HG03060 (cell line): ENCODE results near the gene LTBP2.

Source experiments
- ATAC-seq: cut with Tn5 transposase; IDR thresholded peaks from one replicate; pipeline ENCODE4 v1.9.1; 2021; ENCODE audit warnings: low read depth, moderate number of reproducible peaks; ENCODE audit not compliant: unreplicated experiment

LTBP2 gene

DNA sequence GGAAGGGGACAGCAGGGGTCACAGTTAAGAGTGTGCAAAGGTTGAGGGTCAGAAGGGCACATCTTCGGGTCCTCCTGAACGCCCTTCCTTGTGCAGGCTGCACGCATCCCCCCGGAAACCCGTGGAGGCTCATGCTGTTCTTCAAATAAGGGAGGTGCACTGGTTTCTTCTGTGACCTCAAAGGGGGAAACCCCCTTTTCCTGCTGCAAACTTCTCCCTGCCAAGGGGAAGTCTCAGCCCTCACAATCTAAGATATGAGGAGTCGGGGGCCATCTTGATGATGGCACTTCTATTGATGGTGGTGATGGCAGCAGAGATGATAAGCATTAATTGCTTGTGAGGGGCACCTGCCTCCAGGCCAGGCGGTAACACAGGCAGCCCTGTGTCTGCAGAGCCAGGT lies 78.5 kb downstream of the LTBP2 start:
- no peak for ATAC-seq

DNA sequence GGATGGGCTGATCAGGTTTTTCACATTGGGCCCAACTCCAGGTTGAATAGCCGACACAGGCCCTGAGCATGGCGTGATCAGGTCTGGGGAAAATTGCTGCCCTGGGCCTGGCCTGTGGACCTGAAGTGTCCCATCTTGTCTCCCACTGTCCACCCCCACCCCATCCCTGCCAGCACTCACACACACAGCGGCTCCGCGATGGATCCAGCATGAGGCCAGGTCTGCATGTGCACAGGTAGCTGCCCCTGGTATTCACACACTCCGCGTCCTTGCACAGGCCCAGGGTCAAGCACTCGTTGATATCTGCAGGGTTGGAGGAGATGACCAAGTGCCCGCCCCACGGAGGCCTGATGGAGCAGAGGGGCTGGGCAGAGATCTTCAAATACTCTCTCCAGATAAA lies 79.8 kb downstream of the LTBP2 start:
- ATAC-seq = no peak

DNA sequence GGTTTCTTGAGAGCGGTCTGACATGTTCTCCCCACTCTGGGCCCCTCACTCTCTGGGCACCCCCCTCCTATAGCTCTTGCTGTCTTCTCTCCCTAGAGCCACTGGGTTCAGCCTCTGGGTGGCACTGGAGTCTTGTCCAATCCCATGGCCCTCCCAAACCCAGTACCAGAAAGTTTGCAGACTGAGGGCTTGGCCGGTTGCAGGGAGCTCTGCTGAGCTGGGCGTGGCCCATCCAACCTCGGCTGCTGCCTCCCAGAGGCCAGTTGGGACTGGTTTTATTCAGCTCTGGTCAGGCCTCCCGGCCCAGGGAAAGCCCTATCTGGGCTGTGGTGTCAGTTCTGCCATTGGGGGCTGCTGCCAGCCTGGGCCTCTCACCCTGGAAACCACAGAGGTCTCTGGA lies 80.6 kb downstream of the LTBP2 start:
- ATAC-seq = no peak

DNA sequence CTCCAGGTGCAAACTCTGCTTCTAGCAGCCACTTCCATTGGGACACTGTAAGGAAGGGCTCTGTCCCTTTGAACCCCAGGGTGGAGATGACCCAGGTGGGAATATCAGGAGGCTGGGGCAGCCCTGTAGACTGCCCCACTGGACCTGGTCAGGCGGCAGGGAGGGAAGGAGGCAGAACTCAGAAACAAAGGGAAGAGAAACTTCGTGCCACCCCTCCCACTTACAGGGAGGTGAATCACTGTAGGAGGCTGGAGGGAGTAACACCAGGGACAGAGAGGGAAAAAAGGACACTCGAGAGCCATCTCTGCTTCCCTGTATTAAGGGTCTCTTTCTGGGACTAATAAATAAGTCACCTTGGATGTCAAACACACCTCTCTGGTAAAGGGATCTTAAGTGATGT lies 81.0 kb downstream of the LTBP2 start:
- no peak for ATAC-seq

DNA sequence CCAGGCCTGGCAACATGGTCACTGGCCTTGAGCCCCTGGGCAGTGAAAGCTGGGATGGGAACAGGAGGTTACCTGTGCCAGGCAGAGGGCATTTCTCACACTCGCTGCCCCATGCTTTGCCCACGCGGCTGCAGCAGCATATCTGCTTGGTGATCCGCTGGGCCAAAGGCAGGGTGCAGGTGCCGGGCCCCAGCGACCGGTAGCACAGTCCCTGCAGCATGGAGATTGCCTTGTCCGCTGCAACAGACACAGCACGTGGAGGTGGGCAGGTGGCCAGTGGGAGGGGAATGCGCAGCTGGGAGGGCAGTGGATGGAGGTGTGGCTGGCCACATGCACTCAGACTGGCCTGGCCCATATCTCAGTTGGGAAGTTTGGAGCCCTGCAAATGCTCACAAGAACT lies 83.2 kb downstream of the LTBP2 start:
- no peak for ATAC-seq

DNA sequence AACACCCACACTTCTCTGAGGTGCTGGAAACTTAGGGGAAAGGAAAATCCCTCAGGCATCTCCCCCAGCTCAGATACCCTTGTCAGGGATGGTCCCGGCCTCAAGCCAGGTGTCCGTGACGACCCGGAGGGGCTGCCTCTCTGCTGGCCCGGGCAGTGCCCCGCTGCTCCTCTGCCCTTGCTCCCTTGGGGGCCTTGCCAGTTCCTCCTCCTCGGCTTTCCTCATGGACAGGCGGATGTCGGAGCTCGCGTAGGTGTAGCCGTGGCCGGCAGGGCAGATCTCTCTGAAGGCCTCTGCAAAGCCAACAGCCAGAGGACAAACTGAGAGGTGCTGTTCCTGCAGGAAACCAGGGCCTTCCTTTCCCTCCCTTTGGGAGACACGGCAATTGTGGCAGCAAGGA lies 83.6 kb downstream of the LTBP2 start:
- ATAC-seq = no peak

DNA sequence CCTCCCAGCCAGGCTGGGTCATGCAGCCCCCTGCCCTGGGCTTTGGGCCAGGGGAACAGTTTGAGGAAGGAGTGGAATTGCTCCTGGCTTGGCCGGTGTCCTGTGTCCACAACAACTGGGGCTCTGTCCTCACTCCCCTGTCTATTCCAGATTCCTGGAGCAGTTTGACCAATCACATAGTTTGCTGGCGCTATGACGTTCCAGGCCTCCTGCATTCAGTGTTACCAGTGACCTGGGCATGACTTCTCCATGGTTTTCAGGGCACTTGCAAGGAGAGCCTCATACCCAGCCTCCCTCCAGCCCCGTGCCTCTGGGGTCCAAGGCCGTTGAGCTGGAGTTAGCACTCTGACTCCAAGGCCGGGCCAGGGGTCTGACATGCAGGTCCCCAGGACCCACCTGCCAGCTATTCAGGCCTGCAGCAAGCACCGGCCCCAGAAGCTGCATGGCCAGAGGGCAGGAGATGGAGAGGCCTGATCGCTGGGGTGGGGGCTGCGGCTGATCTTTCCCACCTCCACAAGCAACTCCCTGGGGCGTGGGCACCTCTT lies 84.2 kb downstream of the LTBP2 start:
- no peak for ATAC-seq

DNA sequence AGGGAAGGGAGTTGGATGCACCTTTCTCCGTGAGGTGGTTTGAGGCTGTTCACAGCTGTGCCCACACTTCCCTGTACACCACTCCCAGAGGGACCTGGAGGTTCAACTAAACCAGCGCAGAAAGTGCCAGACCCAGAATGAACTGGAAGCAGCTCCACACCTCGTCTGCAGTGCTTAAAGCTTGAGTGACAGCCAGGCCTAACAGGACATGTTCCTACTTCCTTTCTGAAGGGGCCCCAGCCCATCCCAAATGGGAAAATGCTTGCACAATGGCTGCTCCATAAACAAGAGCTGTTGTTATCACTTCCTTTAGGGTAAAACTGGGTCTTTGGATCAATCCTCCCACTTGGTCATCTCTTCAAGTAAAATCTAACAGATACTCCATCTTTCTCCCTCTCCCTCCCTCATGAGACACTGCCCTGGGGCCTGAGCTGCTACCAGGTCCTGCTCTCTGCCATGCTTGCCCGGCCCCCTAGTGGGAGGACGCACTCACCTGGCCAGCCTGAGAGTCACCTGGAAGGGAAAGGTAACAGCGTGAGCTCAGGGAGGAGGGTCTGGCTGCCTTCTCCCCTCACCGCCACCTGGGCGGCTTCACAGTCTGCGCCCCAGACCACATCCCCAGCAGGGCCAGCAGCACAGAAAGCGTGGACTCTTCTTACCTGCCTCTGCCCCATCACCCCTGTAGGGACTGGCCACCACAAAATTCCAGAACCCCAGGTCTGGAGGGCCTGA lies 85.0 kb downstream of the LTBP2 start:
- ATAC-seq = no peak

DNA sequence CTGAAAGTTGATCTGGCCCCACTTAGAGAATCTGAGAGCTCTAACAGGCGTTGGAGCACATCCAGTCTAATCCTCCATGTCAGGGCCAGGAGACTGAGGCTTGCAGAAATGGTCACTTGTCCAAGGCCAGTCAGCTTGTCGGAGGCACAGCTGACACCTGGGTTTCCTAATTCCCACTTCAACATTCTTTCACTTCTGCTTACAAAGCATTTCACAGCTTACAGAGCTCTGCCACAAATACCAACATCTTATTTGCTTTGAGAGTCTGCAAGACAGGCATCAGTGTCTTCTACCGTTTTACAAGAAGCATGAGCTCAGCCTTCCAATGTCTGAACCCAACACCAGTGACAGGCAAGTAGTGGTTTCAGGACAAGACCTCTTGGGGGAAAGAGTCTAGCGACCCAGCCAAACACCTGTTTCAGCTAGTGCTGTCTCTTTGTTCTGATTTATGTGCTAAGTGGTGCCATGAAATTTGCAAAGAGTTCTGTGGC lies 86.6 kb downstream of the LTBP2 start:
- ATAC-seq = no peak

DNA sequence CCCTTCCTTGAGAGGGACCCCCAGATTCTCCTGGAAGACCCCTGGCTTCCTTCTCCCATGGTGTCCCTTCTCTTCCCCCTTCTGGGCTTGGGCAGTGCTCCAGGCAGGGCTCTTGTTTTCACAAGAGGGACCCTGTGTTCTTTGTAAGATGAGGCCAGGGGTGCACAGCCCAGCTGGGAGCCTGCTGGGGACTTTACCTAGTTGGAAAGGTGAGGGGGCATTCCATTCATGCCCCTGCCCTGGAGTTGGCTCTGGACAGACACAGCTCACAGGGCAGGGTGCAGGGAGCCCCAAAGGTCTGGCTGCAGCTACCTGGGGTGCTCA lies 87.3 kb downstream of the LTBP2 start:
- no peak for ATAC-seq

DNA sequence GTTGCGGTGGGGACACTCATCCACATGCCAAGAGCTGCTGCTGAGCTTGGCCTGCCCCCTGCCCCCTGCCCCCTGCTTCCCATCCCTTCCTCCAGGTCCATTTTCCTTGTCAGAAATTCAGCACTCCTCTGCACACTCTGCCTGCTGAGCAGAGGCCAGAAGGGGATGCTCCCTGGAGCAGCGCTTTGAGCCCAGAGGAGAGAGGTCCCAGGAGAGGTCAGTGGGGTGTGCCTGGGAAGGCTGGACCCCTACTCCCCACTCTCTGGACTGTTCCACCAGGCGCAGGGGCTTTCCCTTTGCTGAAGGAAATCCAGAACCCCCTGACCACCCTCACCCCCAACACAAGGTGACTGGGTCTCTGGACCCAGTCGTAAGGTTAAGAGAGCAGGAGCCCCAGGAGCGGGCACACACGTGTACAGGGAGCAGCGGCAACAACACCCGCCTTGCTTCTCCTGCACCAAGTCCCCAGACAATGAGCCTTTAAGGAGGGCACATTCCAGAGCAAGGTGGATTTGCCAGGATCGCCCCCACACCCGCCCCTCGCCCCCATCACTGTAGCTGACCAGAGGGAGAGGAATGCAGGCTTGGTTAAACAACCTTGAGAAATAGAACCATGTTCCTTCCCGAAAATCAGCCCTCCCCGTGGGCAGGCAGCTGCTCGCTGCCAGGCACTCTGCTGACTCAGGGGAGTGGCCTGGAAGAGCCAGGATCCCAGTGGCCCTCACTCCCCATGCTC lies 87.8 kb downstream of the LTBP2 start:
- no peak for ATAC-seq

DNA sequence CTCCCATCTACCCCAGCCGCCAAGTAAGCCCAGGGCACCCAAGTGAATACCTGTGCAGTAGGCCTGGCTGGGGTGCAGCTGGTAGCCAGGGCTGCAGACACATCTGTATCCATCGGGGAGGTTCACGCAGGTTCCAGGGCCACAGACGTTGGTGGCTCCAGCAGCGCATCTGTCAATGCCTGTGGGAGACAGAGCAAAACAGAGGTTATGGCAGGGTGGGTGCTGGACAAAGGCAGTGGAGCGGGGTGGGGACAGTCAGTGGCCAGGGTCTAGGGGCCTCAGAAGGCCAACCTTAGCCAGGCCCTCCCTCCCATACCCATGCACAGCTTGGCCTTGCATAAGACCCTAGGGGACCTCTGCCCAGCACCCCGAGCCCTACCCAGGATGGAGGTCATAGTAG lies 89.3 kb downstream of the LTBP2 start:
- no peak for ATAC-seq

DNA sequence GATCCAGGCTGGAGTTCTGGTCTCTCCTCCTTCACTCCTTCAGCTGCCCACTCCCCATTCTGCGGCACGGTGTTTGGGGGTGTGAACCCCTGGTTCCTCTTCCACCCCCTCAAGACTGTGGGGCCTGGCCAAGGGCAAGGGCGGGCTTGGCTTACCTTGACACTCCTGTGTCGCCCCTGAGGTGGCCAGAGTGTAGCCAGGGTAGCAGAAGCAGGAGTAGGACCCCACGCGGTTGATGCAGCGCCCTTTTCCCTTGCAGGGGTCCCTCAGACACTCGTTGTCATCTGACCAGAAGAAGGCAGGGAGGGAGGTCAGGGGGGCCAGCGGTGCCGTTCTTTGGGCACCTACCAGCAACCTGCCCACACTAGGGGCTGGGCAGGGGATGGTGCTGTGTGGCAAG lies 90.3 kb downstream of the LTBP2 start:
- no peak for ATAC-seq

DNA sequence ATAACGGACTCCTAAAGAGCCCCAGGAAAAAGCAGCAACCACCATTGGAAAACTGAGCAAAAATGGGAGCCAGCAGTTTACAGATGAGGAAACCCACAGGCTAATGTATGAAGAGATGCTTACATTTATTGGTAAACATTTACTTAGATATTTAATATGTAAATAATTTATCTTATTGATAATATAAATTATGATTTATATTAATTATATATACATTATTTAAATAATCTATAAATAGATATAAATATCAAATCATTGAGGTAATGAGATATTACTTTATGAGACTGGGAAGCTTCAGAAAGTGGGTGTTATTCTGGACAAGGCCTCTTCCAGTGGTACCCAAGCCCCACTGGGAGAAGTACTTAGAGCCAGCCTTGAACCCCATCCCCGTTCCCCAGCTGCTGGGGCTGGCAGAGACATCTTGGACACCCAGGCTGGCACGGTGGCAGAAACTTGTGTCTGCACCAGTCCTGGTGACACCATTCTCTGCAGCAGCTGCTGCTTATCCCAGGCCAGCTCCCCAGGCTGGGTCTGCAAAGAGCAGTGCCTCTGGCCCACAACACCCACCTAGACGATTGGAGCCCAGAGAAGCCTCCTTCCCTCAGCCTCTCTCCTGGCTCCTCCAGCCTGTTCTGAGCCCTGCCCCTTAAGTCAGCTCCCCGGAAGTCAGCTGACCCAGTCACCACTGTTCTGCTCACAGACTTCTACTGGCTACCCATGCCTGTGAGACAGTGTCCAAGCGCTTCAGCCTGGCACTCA lies 92.5 kb downstream of the LTBP2 start:
- no peak for ATAC-seq

DNA sequence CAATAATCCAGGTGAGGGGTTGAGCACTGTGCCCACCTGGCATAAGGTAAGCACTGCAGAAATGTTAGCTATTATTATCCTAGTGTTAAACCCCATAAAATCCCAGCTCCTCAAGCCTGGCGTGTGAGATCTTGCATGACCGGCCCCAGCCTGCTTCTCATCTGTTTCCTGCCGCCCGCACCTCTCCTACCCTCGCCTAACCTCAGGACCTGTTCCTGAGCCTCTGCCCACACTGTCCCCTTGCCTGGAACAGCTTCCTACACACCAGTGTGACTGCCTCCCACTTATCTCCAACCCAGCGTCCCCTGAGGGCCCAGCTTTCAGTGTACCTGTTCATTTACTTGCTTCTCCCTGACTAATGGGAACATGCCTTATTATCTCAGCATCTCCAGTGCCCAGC lies 93.8 kb downstream of the LTBP2 start:
- no peak for ATAC-seq

DNA sequence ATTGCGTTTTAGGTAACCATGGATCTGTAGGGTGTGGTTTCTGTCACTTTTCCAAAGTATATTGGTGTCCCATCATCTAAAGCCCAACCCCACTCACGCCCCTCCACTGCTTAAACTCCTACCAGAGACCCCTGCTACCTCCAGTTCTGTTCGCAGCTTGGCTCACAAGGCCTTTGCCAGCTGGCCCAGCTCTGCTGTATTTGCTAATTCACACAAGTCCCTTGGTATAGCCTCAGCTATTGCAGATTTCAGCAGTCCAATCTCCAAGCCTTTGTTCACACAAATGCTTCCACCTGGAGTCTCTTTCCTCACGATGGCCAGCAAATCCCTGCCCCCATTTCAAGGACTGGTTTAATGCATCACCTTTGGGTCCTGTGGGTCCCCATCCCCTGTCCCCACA lies 94.3 kb downstream of the LTBP2 start:
- ATAC-seq = no peak

DNA sequence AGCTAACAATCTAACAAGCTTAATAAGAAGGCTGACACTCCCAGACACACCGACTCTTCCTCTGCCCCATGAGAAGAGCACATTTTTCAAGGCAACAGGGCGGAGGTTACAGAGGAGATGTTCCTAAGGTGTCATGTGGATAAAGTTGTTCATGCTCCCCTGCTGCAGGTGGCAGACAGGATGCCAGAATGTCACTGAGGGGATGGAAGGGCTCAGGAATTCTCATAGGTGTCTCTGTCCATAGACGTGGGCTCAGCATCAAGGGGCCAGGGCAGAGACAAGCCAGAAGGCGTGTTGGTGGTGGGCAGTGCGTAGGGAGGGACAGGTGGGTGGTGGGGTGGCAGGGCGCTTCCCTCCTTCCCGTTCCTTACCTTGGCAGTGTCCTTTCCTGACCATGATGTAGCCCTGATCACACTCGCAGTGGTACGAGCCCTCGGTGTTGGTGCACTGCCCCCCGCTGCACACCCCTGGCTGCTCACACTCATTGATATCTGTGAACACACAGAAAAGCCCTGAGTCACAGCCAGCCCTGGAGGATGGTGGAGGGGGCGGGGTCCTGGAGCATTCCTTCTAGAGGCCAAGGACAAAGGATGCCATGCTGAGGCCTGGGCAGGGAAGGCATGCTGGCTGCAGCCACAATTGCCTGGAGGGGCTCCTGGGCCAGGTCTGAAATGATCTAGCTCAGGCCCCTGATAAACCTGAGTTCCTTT lies 95.4 kb downstream of the LTBP2 start:
- no peak for ATAC-seq

DNA sequence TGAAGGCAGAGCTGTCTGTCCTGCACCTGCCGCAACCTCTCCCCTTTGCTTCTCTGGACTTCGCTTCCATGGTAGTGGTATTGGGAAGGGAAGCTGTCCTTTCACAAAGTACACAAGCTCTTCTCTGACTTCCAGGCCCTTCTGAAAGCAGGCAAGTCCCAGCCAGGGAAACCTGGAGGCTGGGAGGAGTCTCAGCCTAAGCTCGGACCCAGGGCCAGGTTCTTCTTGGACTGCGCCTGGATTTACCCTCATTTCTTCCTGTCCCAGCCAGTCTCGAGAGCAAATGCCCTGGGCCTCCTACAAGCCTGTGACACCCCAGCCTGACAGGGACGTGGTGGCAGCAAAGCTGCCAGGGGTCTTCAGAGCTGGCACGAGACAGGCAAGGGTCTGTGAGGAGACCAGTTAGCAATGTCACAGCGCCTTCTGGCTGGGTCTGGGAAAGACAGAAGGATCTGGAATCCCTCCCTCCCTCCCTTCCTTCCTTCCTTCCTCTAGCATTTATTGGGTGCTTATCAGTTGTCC lies 96.1 kb downstream of the LTBP2 start:
- ATAC-seq = no peak

DNA sequence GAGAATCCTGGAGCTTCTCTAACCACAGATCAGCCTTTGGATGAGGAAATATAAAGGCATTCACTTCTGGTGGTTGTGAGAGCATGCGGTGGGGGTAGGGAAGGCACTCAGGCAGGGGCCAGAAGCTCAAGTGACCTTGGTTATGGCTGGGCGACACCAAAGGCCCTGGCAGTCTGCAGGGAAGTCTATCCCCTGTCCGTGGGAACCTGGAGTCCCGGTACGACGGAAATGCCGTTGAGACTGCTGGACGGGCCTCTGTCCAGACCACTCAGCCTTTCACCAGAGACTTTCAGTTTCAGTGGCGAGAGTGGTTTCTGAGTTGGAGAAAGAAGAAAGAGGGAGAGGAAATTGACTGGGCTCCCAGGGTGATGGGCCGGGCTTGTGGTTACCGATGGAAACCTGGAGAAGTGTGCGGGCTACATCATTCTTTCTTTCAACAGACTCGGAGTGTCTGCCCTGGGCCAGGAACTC lies 97.5 kb downstream of the LTBP2 start:
- no peak for ATAC-seq
